ENCODE measurements around the gene CDKN2C.
"Not testable (repeated sequence)": the region's sequence is repeated elsewhere in the genome, so short reads cannot be mapped to it uniquely, and the experiment has no call there.

Gene CDKN2C

DNA sequence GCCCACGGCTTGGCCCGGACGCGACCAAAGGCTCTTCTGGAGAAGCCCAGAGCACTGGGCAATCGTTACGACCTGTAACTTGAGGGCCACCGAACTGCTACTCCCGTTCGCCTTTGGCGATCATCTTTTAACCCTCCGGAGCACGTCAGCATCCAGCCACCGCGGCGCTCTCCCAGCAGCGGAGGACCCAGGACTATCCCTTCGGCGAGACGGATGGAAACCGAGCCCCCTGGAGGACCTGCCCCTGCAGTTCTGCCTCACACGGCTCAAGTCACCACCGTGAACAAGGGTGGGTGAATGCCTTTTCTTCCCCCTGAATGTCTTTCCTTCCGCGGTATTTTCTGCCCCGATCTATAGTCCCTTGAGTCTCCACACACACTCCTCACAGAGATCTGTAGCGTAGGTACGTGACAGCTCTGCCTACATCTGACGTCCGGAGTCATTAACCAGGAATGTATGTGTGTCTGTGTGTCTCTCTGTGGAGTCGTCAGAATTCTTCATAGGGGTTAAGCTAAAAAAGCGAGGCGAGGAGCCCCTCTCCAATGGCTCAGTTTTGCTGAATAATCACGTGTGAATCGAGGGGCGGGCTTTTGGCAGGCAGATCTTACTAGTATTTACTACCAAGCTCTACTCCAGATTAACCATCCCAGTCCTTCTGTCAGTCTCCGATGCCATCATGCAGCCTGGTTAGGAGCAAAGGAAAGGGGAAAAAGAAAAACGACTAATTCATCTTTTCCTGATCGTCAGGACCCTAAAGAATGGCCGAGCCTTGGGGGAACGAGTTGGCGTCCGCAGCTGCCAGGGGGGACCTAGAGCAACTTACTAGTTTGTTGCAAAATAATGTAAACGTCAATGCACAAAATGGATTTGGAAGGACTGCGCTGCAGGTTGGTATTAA is at the start of gene CDKN2C:
TSS of gene CDKN2C (plus strand) at position 635 of the 898 bp plus-strand sequence. CDS start at position 759, 124 bp downstream.
- DNase-seq, result peak; percentile 99

DNA sequence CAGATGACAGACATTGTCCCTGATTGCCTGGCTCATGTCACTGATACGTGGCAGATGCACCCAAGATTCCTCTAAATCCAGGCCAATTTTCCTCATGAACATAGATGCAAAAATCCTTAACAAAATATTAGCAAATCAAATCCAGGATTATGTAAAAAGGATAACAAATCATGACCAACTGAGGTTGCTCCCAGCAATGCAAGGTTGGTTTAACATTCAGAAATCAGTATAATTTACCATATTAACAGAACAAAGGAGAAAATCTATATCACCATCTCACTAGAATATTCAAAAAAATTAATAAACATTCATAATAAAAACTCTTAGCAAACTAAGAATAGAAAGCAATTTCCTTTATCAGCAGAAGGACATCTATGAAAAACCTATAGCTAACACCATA is 49.6 kb upstream of the CDKN2C start:
- DNase-seq, result no peak

GRCh38 chr1:50921029-50921428 is 49.0 kb upstream of the CDKN2C start:
- DNase-seq, result no peak

GRCh38 chr1:50923564-50923963 is 46.5 kb upstream of the CDKN2C start:
- no peak for DNase-seq

DNA sequence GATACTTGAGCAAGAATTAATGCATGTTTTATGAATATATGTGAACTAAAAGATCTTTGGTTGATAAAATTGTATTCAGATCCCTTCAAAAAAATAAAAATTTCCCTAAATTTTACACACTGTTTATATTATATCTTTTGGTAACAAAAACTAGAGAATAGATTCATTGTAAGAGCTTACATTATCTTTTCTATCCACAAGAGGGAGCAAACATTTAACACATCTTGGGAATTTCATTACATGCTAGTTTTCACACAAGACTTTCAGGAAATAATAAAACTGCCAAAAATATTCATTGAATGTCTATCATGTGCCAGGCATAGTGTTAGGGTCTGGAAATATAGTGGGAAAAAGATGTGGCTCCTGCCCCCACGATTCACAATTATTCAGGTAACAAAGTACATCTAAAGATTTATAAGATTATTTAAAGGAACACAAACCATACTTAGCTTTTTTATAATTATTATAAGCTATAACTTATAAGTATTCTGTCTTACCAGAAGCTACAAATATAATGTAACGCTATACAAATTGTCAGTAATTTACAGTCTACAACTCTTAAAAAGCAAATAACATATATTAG is 40.6 kb upstream of the CDKN2C start:
- peak; percentile 65 for DNase-seq

GRCh38 chr1:50930193-50930592 is 39.9 kb upstream of the CDKN2C start:
- no peak for DNase-seq

DNA sequence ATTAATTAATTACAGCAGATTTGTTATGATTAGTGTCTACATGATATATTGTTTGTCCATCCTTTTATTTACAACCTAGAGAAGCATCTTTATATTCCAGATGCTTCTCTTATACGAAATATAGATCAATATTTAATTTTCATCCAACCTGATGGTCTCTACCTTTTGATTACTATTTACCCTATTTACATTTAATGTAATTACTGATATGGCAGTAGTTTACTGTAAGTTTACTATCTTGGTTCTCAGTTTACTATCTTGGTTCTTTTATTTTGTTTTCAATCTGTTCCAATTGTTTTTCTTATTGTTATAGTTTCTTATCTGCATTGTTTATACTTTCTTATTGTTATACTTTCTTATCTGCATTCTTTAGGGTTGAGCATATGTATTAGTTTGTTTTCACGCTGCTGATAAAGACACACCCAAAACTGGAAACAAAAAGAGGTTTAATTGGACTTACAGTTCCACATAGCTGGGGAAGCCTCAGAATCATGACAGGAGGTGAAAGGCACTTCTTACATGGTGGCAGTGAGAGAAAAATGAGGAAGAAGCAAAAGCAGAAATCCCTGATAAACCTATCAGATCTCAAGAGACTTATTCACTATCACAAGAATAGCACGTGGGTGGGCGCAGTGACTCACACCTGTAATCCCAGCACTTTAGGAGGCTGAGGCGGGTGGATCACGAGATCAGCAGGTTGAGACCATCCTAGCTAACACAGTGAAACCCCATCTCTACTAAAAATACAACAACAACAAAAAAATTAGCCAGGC is 38.9 kb upstream of the CDKN2C start:
- no peak for DNase-seq

- DNase-seq, result not testable (repeated sequence)
Observed at GRCh38 chr1:50932043-50932442, 38.0 kb upstream of the CDKN2C start.

GRCh38 chr1:50933770-50934169 is 36.3 kb upstream of the CDKN2C start:
- DNase-seq, result not testable (repeated sequence)

- DNase-seq, result no peak
Observed at GRCh38 chr1:50934838-50935237, 35.2 kb upstream of the CDKN2C start.

GRCh38 chr1:50935276-50935675 is 34.8 kb upstream of the CDKN2C start:
- DNase-seq, result not testable (repeated sequence)

DNA sequence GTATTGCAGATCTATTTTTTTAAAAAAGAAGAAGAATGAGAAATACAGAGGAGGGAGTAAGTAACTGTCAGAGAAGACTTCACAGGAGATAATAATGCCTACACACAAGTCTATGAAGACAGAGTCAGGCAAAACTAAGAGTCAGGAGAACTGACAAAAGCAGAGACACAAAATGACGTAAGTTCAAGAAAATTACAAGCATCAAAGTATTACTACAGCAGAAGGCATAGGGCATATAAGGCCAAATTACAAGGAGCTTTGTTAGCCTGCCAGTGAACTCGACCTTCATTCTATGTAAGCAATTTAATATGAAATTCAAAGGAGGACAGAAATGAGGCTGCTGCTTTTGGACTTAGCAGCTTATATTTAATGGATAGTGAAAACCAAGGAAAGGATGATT is 33.7 kb upstream of the CDKN2C start:
- DNase-seq, result no peak

GRCh38 chr1:50940291-50940690 is 29.8 kb upstream of the CDKN2C start:
- DNase-seq, result no peak

DNA sequence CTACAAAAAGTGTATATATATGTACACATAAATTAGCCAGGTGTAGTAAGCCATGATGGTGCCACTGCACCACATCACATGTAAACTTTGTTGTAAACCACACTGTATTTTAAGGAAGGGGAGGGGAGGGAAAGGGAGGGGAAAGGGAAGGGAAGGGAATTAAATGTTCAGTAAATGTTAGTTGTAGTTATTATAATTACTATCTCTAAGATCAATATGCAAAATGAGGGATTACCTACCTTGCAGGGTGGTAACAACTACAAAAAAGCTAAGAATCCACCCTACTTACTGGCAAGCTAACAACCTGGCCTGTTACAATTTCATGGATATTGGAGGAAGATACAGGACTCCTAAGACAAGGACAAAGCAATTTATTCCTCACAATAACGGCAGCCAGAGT is 27.7 kb upstream of the CDKN2C start:
- DNase-seq, result no peak

- DNase-seq, result no peak
Observed at GRCh38 chr1:50949286-50949982, 20.6 kb upstream of the CDKN2C start.

- DNase-seq, result no peak
Observed at GRCh38 chr1:50950396-50950795, 19.6 kb upstream of the CDKN2C start.

DNA sequence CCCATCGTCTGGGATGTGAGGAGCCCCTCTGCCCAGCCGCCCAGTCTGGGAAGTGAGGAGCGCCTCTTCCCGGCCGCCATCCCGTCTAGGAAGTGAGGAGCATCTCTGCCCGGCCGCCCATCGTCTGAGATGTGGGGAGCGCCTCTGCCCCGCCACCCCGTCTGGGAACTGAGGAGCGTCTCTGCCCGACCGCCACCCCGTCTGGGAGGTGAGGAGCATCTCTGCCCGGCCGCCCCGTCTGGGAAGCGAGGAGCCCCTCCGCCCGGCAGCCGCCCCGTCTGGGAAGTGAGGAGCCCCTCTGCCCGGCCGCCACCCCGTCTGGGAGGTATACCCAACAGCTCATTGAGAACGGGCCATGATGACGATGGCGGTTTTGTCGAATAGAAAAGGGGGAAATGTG is 17.5 kb upstream of the CDKN2C start:
- not testable (repeated sequence) for DNase-seq

DNA sequence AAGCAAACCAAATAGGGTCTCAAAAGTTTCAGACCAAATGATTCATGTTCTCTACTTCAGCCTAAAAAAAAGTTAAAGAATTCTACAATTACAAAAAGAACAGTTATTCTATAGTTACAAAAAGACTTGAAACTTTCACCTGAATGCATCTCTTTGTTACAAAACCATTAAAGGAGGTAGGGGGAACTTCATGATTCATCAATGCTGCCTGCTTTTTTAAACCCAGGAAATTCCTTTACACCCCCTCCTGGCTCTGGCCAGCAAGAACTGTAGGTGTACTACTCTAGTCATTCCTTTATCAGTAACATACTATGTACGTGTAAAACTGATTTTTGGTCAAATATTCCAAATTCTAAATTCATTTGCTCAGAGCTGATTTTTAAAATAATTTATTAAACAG is 14.9 kb upstream of the CDKN2C start:
- DNase-seq, result no peak

DNA sequence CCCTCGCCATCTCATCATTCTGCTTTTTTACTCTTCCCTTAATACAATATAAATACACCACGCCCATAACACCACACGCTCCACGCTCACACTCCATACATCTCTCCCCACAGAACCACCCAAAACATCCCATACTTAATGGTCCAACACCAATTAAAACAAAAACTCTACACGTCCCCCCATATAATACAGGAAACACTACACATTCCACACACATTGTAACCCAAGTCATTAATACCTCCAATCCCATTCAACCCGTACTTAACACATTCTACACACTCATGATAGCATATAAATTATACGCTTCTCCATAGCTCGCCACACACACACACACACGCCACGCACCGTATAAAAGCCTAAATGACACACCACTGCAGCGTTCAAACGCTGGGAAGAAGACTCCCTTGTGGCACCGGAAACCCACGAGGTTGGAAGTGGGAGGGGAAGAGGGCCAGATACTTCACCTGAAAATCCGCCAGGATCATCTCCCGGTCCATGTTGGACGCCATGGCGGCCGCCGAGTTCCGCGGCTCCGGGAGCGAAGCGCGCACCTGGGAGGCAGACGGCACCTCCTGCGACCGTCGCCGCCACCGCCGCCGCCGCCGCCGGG is 10.6 kb upstream of the CDKN2C start:
- peak; percentile 76 for DNase-seq

DNA sequence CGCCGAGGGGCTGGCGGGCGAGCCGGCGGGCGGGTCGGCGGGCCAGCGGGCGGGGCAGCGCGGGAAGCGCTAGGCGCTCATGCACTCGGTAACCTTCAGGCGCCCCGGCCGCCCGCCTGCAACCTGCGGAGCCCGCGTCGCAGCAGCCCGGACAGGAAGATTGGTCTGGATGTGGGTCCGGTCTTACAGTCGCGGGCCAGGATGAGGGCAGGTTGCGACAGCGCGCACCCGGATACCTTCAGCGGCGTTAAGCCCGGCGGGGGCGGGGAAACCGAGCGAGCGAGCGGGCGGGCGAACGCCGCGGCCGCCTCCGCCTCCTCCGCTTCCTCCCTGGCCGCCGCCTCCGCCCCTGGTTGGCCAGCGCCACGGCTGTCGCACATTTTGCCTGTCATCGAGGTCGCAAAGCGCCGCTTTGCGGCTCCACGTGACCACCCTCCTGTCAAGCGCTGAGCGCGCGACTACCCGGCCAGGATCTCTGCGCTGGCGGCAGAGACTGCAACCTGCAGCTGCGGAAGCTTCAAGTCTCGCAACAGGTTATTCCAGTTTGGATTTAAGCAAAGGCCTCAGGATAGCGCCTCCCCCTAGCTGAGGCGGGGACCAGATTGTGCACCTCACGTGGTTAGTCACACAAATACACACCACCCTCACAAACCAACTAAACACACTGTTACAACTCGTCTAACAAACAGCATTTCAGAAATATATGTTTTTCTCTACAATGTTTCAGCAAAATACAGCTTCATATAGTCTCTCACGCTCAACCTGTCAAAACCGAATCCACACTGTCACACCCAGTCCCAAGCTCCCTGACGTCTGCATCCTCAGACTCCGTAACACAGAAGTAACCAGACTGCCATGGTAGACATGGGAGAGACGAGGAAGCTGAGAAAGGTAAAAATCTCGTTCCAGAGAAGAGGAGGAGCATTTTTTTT is 9.9 kb upstream of the CDKN2C start, which contains the start of gene FAF1:
TSS of gene FAF1 (minus strand) at position 355 of the 932 bp plus-strand sequence. CDS start 456 bp downstream, outside the sequence.
- peak; percentile 100 for DNase-seq

- DNase-seq, result no peak
Observed at GRCh38 chr1:50964863-50965262, 5.2 kb upstream of the CDKN2C start.

Measured in NCI-H2029 (cell line).